Fibroblast of the conjunctiva (primary cell): ENCODE measurements around the gene EYS.

ENCODE experiments used
- DNase-seq: peaks from one replicate; pipeline ENCODE4 v3.0.0-alpha.2; 2010; ENCODE audit warnings: low read depth

The EYS gene

DNA sequence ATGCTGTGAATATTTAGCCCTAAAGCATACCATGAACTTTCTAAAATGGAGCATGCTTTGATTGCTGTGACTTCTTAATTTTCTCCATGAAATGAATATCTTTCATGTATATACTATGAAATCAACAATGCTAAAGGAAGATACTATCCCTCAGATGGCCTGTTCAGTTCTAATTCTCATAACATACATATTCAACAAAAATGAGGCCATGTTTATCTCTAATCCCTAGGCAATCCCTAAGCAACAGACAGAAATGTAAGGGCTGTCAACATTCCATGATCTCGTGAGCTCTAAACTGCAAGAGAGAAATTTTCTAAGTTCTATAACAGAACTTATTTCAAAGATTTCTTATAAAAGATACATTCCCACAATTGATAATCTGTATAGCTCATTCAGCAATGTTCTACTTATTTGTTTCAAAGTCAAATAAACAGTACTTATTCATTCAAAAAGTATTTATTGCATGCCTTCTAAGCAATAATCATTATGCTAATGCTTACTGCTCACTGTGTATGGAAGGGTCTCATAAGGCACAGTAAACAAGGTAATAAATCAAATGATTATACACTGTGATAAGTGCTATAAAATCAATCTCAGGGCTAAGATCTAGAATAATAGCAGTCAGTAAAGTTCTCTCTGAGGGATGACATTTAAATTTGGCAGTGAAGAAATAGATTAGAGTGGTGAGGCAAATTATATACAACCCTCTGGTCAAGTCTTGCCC is 1578.6 kb downstream of the EYS start:
- DNase-seq: no peak

DNA sequence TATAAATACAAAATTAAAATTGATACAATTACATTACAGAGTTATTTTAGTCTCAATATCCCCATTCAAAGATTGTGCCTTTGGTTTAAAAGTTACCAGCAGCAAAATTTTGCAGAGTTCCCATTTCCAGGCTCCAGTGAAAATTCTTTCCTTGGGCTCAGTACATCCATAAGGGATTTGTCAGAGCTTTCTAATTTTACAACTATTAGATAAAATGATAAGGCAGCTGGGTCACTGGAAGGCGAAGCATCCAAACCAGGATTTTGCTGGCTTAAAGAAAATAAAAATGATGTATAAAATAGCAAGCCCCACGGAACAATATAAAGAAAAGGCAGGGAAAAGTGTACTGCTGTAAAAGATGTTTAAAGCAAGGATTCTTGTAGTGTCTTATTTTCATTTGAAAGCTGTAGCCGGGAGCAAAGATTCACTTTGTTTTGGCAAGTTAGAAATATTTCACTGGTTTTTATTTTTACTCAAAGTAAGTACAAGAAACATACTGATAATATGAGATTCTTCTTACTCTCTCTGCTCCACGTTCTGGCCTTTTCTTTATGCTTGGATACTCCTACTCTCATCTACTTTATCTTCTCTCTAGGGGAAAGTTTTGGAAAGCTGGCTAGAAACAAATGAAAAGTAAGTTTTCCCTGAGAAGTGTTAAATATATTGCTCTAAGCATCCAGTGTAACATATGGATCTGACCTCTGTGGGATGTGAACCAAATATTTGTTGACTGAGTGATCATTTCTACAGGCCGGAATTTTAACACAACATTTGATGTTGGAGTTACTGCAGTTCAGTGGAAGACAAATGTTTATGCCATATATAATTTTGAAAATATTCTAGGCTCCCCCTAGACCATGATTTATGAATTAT is 1583.0 kb downstream of the EYS start:
- DNase-seq: no peak

DNA sequence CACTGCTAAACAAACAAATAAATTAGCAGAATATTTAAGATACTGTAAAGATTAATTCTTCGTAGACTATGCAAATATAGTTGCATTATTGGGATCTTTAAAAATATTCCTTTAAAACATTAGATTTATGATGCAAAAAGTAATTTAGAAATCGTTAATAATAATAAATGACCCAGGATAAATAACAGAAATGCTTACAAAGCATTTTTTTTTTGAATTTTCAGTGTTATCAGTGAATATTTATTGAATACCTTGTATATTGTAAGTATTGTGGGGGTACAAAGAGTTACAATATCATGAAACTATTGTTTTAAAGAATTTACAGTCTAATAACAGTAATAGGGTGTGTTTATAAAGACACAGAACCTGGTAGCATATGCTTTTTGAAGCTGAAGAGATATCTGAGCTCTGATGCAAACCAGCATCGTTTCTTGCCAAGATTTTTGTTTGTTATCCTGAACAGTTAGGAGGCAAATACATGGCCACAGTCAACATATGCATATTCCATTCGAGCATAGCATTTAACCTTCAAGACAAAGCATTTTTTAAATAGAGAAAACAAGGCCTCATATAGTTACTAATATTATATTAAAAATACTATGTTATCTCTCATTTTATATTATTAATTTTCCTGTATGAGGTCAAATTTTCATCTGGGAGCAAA is 1584.2 kb downstream of the EYS start:
- no peak for DNase-seq

DNA sequence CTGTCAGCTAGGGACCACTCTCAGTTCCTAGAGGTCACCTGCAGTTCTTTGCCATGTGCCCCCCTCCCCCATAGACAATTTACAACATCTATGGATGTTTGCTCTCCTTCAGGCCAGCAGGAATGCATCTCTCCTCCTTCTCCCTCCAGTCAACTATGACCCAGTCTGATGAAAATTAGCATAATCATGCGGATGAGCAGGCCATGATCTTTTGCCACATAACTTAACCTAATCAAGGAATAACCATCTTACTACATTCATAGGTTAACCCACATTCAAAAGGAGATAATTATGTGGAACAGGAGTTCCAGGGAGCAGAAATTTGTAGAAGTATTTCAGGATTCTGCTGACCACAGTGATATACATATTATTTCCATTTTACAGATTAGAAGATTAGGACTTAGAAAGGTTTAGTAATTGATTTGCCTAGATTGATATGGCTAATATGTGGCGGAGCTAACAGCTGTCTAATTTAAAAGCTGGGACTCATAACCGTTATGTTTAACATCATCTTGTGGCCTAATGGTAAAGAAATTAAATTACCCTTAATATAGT is 1585.9 kb downstream of the EYS start:
- DNase-seq: no peak

DNA sequence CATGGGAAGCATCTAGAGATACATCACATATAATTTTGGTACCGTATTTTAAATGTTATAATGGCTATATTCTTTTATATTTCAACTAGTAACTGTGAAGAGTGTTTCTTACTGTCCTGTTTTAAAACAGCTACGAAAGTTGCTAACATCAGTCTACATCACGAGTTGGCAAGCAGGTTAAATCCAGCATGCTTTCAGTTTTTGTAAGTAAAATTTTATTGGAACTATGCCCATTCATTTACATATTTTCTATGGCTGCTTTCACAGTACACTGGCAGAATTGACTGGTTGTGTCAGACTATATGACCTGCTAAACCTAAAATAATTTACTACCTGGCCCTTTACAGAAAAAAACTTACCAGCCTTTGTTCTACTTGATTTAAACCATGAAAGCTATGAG is 1593.3 kb downstream of the EYS start:
- DNase-seq: no peak

DNA sequence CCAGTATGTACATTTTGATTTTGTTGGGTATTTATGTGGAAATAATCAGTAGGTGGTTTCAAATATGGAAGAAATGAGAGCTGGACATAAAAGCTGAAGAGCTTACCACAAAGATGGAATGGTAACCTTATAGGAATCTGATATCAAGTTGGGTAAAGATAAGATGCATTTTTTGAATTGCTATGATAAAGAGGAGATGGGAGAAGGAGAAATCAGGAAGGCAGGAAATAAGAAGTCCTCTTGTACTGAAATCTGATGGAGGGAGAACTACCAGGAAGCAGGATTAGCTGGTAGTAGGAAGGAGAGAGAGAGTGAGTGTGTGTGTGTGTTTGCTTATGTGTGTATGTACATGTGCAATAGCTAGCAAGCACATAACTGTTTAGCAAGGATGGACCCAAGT is 1603.0 kb downstream of the EYS start:
- DNase-seq: no peak

DNA sequence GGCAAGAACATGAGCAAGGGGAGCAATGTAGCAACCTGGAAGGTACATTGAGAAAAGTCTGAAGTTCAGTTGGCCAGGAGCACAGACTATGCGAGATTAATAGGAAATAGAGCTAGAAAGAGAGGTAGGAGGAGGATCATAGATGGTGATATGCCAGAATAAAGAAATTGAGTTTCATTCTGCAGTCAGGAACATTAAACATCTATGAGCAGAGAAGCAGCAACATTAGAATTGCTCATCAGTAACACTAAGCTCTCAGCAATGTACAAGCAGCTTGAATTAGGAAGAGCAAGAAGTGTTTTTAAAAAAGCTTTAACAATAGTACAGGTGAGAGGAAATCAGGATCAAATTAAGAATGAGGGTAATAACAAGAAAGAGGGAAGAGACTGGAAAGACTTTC is 1603.5 kb downstream of the EYS start:
- no peak for DNase-seq

DNA sequence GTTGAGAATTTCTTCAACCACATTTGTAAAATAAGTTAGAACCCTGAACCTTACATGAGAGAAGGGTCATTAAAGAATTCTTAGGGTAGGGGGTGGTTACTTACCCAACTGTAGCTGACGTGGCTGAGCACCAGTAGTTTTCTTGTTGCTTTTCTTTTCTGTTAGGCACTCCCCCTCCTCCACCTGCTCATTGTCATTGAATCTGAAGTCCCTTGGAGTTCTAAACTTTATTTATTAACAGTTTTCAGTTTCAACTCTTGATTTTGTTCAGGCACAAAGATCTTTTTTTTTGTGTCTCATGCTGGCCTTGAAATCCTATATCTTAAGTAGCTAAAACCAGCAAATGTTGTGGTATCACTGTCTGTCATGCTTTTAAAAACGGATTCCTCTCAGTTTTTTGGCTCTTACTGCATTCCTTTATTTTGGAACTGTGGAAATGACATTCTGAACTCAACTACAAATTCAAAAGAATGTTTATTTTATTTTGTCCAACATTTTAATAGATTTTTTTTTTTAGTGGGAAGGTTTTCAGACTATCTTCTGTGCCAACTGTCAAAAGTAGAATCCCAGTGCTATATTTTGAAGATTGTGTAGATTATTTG is 1606.2 kb downstream of the EYS start:
- no peak for DNase-seq

DNA sequence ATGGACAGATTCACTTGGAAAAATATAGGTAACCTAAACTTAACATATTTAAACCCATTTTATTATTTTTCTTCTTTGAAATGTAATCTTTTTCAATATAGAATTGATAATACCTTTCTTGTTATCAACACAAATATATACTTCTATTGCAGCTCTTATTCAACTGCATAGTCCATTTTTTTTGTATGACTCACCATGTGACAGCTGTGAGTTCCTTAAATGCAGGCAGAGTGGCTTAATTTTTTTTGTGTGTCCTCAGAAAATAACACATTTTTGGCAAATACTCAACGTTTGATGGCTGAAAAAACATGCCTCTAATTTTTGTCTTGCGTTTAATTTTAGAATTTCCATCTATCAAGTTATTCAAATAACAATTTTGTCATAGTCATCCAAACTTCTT is 1616.7 kb downstream of the EYS start:
- DNase-seq: no peak

DNA sequence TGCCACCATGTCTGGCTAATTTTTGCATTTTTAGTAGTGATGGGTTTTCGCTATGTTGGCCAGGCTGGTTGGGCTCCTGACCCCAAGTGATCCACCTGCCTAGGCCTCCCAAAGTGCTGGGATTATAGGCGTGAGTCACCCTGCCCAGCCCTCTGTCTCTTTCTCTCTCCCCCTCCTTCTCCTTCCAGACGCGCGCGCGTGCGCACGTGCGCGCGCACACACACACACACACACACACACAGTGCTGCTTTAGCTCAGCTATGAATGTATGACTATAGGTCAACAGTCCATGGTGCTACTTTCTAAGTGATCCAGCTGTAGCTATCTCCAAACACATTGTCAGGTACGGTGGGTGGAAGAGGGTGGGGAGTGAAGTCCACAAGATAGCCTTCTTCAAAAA is 1621.9 kb downstream of the EYS start:
- DNase-seq: no peak

DNA sequence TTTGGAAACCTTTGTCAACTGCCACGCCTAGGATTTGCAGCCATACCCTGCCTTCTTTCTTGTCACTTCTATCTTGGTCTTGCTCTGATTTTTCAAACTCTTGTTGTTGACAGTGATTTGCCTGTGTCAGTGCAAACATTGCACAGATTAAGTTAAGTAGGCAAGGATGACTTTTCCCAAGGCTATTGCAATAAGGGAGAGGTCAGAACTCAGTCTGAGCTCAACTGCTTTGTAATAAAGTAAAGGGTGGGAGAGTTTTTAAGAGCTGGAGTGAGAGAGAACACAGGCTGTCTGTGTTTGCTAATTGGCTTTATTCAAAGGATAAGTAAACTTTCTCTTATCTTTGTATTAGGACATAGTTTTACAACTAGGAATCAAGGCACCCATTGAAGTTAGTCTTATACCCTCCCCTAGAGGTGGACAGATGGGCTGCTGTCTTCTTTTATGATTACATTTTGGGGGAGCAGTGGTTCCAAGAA is 1622.8 kb downstream of the EYS start:
- DNase-seq: no peak

DNA sequence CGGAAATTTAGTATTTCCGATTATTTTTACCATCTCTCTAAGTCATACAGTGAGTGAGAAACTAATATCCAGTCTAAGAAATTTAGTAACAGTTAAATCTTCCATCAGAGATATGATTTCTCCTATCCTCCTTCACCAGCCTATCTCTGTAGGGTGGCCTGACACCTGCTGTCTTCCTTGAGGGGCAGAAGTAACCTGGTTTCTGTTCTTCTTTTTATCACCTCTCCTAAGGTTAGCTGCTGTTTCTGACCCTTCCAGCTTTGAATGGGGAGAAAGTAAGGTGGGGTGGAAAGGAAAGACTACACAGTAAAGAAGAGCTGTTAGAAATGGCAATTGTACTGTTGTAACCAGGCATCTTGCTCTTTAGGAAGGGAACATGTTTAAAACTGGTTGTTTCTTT is 1623.8 kb downstream of the EYS start:
- DNase-seq: no peak

DNA sequence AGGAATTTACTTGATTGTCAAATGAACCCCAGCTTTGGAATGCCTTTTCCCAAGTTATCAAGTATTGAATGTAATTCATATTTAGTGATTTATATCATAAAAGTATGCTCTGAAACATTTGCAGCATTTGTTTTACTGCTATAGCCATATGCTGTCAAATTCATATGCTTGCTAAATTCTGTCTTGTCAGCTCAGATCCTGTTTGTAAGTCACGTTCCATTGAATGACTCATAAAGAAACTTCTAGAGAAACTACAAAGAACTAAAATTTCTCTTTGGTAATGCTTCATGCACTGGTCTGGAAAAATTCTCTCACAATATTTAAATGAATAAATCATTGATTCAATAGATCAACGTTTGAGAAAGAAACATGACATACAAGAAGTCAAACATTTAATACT is 1625.6 kb downstream of the EYS start:
- DNase-seq: no peak

DNA sequence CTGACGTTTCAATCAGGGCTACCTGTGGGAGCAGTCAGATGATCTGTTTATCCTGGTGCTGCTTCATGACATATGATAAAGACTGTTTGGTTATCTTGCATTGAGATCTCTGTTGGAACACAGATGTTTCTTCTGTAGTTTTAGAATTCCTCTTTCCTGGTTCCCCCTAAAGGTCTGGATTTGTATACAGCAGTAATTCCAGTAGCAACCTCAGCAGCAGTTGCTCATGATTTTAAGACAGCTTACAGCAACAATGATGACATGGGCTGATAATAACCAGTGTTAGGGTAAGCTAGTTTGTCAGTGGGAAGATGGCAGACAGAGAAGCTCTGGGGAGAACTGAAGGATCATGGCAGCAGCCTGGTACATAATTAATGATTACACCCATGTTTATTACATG is 1632.0 kb downstream of the EYS start:
- DNase-seq: no peak

DNA sequence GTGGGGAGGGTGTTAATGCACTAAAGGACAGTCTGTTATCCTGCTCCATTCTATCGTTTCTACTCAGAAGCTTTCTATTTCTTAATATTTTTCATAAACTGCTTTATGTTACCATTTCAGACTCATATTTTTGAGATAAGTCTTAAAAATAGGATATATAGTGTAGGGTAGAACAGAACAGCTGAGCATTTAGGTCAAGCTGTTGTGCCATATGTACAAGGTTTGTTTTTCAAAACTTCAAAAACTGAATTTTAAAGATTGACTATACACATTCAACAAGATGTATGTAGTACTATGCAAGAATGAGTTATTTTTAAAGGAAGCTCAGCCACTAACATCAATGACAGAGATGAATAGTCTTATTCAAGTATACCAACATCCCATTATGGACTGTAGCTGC is 1634.3 kb downstream of the EYS start:
- DNase-seq: no peak

DNA sequence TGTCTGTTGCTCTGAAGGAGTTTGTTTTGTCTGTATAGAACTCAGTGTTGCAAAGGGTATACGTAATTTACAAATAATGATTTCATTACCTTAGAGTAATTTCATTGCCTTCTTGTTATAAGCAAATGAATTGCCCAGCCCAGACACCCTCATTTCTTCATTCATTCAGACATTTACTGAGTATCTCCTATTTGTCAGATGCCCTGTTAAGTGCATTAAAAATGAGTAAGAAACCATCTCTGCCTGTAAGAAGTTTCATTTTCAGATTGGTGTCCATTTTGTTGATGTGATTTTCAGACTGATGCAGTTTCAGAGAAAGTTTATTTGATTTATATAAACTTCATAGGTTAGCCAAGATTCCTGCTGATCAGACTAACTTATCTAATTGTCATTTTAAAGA is 1642.1 kb downstream of the EYS start:
- DNase-seq: no peak

DNA sequence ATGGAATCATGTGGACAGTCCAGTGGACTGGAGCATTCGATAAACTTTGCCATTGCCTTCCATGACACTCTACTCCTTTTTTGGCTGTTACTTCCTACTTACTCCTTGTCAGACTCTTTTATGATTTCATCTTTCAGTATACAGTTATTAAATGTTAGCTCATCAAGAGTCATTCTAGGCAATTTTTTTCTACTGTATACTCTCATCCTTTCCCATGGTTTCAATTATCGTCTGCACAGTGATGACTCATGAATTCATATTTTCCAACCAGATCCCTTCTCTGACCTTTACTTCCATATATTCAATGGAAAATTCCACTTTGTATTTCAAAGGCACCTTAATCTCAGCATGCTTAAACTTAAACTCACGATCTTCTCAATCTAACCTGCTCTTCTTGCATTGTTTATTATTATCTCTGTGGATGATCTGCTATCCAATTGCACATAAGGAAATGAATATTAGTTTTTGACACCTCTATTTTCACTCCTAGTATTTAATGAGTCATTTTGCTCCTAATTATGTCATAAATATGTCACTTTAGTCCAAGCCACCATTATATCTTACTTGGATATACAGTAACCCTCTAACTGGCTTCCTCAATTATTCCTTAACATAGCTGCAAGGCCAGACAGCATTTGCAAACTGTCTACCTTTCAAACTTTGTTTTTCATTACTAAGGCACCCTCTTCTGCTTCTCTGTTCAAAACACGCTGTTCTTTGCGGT is 1643.9 kb downstream of the EYS start:
- no peak for DNase-seq

DNA sequence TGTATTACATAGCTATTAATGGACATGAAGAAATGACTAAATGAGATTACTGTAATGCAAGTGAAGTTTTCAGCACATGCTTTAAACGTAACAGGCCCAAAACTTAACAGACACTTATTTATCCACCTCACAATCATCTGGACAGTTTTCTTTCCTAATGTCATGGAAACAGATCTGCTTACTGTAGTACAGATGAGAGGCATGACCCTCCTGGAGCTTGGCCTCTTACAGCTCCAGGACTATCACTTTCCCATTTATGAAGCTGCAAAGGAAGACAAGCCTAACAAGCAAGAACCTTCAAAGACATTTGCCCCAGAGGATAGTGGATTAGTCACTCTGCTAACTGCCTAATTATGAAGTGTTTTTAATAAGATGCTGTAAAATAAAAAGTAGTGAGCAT is 1652.2 kb downstream of the EYS start:
- no peak for DNase-seq

DNA sequence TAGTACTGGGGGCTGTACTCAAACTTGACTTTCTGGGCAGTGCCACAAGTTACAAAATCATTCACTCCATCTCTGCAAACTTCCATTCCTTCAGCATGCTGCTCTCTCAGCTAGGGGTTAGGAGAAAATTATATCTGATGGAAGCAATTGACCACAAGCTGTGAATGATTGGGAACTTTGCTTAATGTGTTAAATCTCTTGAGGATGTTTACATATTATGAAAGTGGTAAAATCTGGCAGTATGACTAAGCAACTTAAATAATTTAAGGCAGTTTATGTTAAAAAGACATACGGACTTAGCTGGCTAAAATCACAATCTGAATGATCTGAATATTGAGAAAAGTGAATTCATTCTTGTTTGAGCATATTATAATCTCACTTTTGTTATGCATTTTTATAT is 1656.4 kb downstream of the EYS start:
- no peak for DNase-seq

DNA sequence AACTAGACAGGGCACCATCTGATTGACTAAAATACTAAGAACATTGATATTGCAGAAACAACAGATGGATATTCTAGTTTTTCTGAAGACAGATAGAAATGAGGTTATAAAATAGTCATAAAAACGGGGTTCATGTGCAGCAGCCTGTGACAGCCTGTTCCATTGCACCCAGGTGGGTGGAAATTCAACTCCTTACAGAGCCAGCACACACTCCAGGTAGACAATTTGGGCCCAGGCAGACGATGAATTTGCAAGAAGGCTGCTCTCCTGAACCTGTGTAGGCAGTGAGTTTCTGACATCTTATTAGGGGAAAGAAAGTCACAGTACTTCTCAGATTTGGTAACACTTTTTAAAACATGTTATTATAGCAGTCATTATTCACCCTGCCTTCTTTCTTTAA is 1657.3 kb downstream of the EYS start:
- no peak for DNase-seq

DNA sequence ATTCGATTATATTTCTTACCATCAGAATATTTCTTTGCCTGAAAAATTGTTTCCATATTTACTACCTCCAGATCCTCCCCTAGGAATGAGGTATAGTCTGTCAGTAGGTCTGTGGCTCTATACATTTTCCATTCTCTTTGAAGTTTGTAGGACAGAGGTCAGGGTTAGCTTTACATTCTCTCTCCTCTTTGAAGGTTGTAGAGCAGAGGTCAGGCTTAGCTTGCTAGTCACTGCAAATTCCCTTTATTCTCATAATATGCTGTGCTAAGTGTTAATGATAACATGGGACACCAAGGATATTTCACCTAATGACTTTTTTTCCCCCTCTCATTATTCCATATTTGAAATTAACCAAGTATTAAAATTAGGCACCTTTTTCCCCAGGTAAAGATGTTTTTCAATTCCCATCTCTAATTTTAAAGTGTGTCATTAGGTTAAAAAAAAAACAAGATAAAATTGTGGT is 1660.2 kb downstream of the EYS start:
- DNase-seq: no peak
